ENCODE measurements around the gene TUBB2B. TPM values are rescaled to one million over a fixed set of nuclear protein-coding genes. Genes with fewer than 3 reads are reported as not detected.

The TUBB2B gene
- polyA plus RNA-seq, 1 experiment, result 4.7 TPM

GRCh38 chr6:3209114-3210023 is 18.1 kb downstream of the TUBB2B start:
- no peak overlapping the region; the same call in 1 of the 2 replicates for H3K4me3 ChIP-seq (ENCODE audit: low read depth, low read length)
- POLR2A ChIA-PET, result interaction anchor here (0.9 to 1.6 kb wide), 3 partner anchors 39 to 52 kb away, joined by 3 to 6 read pairs (median 5); partner anchors contain the start of gene TUBB2A

DNA sequence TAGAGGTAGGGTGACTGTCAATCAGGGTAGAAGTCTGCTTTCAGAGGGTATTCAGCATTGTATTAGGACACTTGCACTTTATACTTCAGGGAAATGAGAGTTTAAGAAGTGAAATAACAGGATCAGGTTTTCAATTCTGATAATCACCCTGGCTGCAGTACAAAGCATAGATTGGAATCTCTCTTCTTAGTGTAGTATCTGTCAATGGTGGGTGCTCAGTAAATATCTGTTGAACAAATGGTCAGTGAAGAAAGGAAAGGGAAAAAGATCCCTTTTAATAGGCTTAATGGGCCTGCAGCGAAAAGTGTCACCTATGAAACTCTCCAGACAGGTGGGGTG is 18.7 kb downstream of the TUBB2B start:
- POLR2A ChIA-PET, result interaction anchor here (0.9 to 1.6 kb wide), 4 partner anchors 38 to 51 kb away, joined by 3 to 6 read pairs (median 4); partner anchors contain the start of gene TUBB2A

More at GRCh38 chr6:3209114-3210023, 18.1 kb downstream of the TUBB2B start:
- TF ChIP-seq, protein P1, sequence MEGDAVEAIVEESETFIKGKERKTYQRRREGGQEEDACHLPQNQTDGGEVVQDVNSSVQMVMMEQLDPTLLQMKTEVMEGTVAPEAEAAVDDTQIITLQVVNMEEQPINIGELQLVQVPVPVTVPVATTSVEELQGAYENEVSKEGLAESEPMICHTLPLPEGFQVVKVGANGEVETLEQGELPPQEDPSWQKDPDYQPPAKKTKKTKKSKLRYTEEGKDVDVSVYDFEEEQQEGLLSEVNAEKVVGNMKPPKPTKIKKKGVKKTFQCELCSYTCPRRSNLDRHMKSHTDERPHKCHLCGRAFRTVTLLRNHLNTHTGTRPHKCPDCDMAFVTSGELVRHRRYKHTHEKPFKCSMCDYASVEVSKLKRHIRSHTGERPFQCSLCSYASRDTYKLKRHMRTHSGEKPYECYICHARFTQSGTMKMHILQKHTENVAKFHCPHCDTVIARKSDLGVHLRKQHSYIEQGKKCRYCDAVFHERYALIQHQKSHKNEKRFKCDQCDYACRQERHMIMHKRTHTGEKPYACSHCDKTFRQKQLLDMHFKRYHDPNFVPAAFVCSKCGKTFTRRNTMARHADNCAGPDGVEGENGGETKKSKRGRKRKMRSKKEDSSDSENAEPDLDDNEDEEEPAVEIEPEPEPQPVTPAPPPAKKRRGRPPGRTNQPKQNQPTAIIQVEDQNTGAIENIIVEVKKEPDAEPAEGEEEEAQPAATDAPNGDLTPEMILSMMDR (IDR thresholded peaks at IDR 0.05; ENCODE audit: low read depth, low read length), result no peak
- CTCF ChIA-PET, result interaction anchor here (0.5 to 1.2 kb wide), 4 partner anchors 42 to 83 kb away, joined by 3 to 4 read pairs (median 4); no protein-coding TSS in a partner anchor
- peak; percentile 68 for DNase-seq (ENCODE audit: low read depth, low spot score)
- H3K27ac ChIP-seq (ENCODE audit: low read depth, low read length), result peak overlapping the region; percentile 88
- H3K27me3 ChIP-seq (ENCODE audit: control insufficient read depth, insufficient read depth, low read length), result no peaks in the 10 kb centered on the region
- H3K9me3 ChIP-seq (ENCODE audit: control insufficient read depth, insufficient read depth, low read length), result no peaks in the 10 kb centered on the region

DNA sequence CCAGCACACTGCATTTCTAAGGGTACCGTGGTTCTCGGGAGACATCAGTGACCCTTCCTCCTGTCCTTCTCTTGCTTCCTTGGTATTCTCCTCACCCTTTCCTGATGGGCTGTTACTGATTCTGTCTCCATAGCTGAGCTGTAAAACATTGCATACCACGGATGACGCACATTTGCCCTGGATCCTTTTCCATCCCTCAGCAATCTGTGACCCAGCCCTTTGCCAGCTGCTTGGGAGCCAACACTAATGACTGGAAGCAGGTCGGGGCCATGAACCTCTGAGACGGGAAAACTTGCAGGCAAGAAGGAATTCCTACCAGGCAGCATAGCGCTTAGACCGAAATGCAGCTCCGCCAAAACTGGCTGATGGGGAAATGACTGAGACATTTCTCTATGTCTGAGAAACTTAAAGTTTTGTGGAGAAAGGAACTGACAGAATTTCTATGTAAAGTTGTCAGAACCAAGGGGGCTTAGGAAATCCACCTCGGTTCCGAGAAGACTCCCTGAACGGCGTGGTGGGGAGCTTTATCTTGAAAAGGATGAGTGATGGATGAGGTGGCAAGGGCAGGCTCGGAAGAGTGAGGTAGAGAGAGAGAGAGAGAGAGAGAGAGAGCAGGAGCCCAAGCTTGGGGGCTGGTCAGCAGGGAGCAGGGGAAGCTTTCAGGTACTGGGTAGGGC is 19.2 kb downstream of the TUBB2B start:
- Histone ChIP-seq H3K27ac (ENCODE audit: low read depth, low read length) (peak overlapping the region; percentile 53), H3K9me3 (ENCODE audit: control insufficient read depth, insufficient read depth, low read length) (no peaks in the 10 kb centered on the region), H3K4me3 (ENCODE audit: low read depth, low read length) (no peak overlapping the region), H3K27me3 (ENCODE audit: control insufficient read depth, insufficient read depth, low read length) (no peaks in the 10 kb centered on the region)
- TF ChIP-seq, protein P1 (IDR thresholded peaks at IDR 0.05; ENCODE audit: low read depth, low read length), result no peak
- ChIA-PET POLR2A (interaction anchor here (1.0 to 1.6 kb wide), 4 partner anchors 39 to 51 kb away, joined by 3 to 6 read pairs (median 4); partner anchors contain the start of gene TUBB2A), CTCF (interaction anchor here (1.0 to 1.1 kb wide), 3 partner anchors 43 to 82 kb away, joined by 3 to 4 read pairs (median 4); no protein-coding TSS in a partner anchor)
- DNase-seq (ENCODE audit: low read depth, low spot score), result peak; percentile 58

More for the DNA sequence above, 18.7 kb downstream of the TUBB2B start:
- Histone ChIP-seq H3K27ac (ENCODE audit: low read depth, low read length) (peak overlapping the region; percentile 88), H3K27me3 (ENCODE audit: control insufficient read depth, insufficient read depth, low read length) (no peaks in the 10 kb centered on the region), H3K9me3 (ENCODE audit: control insufficient read depth, insufficient read depth, low read length) (no peaks in the 10 kb centered on the region), H3K4me3 (ENCODE audit: low read depth, low read length) (no peak overlapping the region)
- no peak for DNase-seq (ENCODE audit: low read depth, low spot score)
- TF ChIP-seq, protein P1 (IDR thresholded peaks at IDR 0.05; ENCODE audit: low read depth, low read length), result no peak
- CTCF ChIA-PET, result interaction anchor here (0.5 to 1.1 kb wide), 3 partner anchors 42 to 82 kb away, joined by 4 read pairs; no protein-coding TSS in a partner anchor

- H3K4me3 ChIP-seq (ENCODE audit: low read depth, low read length), result no peak overlapping the region
- ChIA-PET POLR2A (no interaction called here), CTCF (no interaction called here)
- H3K27ac ChIP-seq (ENCODE audit: low read depth, low read length), result no peak overlapping the region
- H3K9me3 ChIP-seq (ENCODE audit: control insufficient read depth, insufficient read depth, low read length), result no peaks in the 10 kb centered on the region
- H3K27me3 ChIP-seq (ENCODE audit: control insufficient read depth, insufficient read depth, low read length), result peaks cover 2% of the 10 kb centered on the region
- no peak for DNase-seq (ENCODE audit: low read depth, low spot score)
- TF ChIP-seq, protein P1 (IDR thresholded peaks at IDR 0.05; ENCODE audit: low read depth, low read length), result no peak
Measured at GRCh38 chr6:3206339-3207015, 21.0 kb downstream of the TUBB2B start.

Measured in AG04450 (cell line).